Measurements from ENCODE around the gene UPK3A. TPM values are rescaled to one million over a fixed set of nuclear protein-coding genes. Genes with fewer than 3 reads are reported as not detected.

The UPK3A gene
- total and polyA plus RNA-seq, 2 of the 13 experiments (the other 11 are each of a cell fraction or from before 2014, with no cell fraction given): 10.5 to 13.8 TPM

- DNase-seq (ENCODE audit: low spot score) (no peak), FAIRE-seq (no peak), ATAC-seq (no peak)
- Histone ChIP-seq H2AFZ (ENCODE audit: low read length) (no peak overlapping the region), H3K79me2 (ENCODE audit: insufficient read depth, low read length) (no peaks in the 10 kb centered on the region), H3K9ac (ENCODE audit: insufficient read depth, low read depth, low read length) (no peak overlapping the region), H3K4me3 (replicated peaks in 1 of 3; ENCODE audit: insufficient read depth in 1 of 3, low read depth in 2 of 3, low read length in 3 of 3) (no peak overlapping the region), H3K4me2 (ENCODE audit: low read depth, low read length) (no peak overlapping the region), H3K27me3 (ENCODE audit: control insufficient read depth in 1 of 2, insufficient read depth in 2 of 2, low read length in 2 of 2) (no peaks in the 10 kb centered on the region), H3K36me3 (replicated peaks in 1 of 2; ENCODE audit: control insufficient read depth in 1 of 2, insufficient read depth in 2 of 2, low read length in 2 of 2) (peaks cover 16 to 80% of the 10 kb centered on the region in 2 experiments), H4K20me1 (ENCODE audit: insufficient read depth, low read length) (no peaks in the 10 kb centered on the region), H3K4me1 (ENCODE audit: insufficient read depth, low read length) (0 out of 2 replicates have a peak, but pooled peaks cover 6% of the 10 kb centered on the region), H3K27ac (ENCODE audit: extremely low read length, insufficient read depth, low read length) (no peak overlapping the region), H3K9me3 (ENCODE audit: low read length) (no peaks in the 10 kb centered on the region)
- intact Hi-C loops (cut with micrococcal nuclease; ENCODE audit: unreplicated experiment): no loop called here
- ChIA-PET POLR2A (no interaction called here), CTCF (ENCODE audit: low intra/inter-chr PET ratio, low total read pairs) (no interaction called here)
- in situ Hi-C loops (cut with HindIII; ENCODE audit: extremely low pct_ligation_motif_present, low pct_unique_long_range_greater_than_20kb): no loop called here
- WGBS (ENCODE audit: low lambda C conversion rate): 94% methylated on average over 29 of the region's 29 CpGs
- no TSS peak for BruUV-seq (replicated peaks)
- TF ChIP-seq TFAP4 (IDR thresholded peaks at IDR 0.05; ENCODE audit: borderline replicate concordance, low read depth): no peak
- no peak for TF ChIP-seq STAT6 (CRISPR knock-in tag; IDR thresholded peaks at IDR 0.05; ENCODE audit: borderline replicate concordance)
- no peak for TF ChIP-seq TRIM22 (IDR thresholded peaks at IDR 0.05)
- TF ChIP-seq JARID2 (CRISPR knock-in tag; IDR thresholded peaks at IDR 0.05; ENCODE audit: insufficient replicate concordance): no peak
- no peak for TF ChIP-seq RNF2 (conservative IDR thresholded peaks at IDR 0.05; ENCODE audit: low read depth)
- TF ChIP-seq HNF1A (IDR thresholded peaks at IDR 0.05; ENCODE audit: low read depth): no peak
- TF ChIP-seq HNF1A (CRISPR knock-in tag; IDR thresholded peaks at IDR 0.05; ENCODE audit: borderline replicate concordance): no peak
- no peak for TF ChIP-seq ZNF691 (CRISPR knock-in tag; IDR thresholded peaks at IDR 0.05; ENCODE audit: borderline replicate concordance, low read depth)
- TF ChIP-seq HES4 (CRISPR knock-in tag; IDR thresholded peaks at IDR 0.05; ENCODE audit: borderline replicate concordance): no peak
- TF ChIP-seq SMC3 (IDR thresholded peaks at IDR 0.05; ENCODE audit: low read length): no peak
- no peak for TF ChIP-seq ZNF33B (CRISPR knock-in tag; IDR thresholded peaks at IDR 0.05)
- no peak for TF ChIP-seq ZNF510 (CRISPR knock-in tag; IDR thresholded peaks at IDR 0.05; ENCODE audit: low read depth)
- no peak for TF ChIP-seq ZC3H13 (CRISPR knock-in tag; IDR thresholded peaks at IDR 0.05)
- no peak for TF ChIP-seq ARHGAP35 (CRISPR knock-in tag; IDR thresholded peaks at IDR 0.05; ENCODE audit: borderline replicate concordance)
Measured at GRCh38 chr22:45335854-45336522, 51.2 kb downstream of the UPK3A start.
